Neuron (in vitro differentiated cells): Measurements from ENCODE around the gene RCAN1.

Source experiments
- H2AFZ ChIP-seq: one replicate; pipeline ENCODE4 v1.6.1; 2013; ENCODE audit warnings: low read depth, mild to moderate bottlenecking, inconsistent platforms, low read length, moderate library complexity
- H3K27me3 ChIP-seq: one replicate; pipeline ENCODE4 v1.6.1; 2013; ENCODE audit warnings: low read length; ENCODE audit not compliant: insufficient read depth
- H3K36me3 ChIP-seq: one replicate; pipeline ENCODE4 v1.6.1; 2013; ENCODE audit warnings: low read length; ENCODE audit not compliant: insufficient read depth
- H3K4me1 ChIP-seq: one replicate; pipeline ENCODE4 v1.6.1; 2013; ENCODE audit warnings: low read length; ENCODE audit not compliant: insufficient read depth
- H3K4me3 ChIP-seq: 2 replicates; pipeline ENCODE4 v1.5.1; 2013; ENCODE audit warnings: mild to moderate bottlenecking, low read length, moderate library complexity
- H3K9me3 ChIP-seq: one replicate; pipeline ENCODE4 v1.6.1; 2013; ENCODE audit warnings: low read length

Gene RCAN1

GRCh38 chr21:34639250-34639649, 24.3 kb upstream of the RCAN1 start:
- H2AFZ ChIP-seq, result no peak overlapping the region
- H3K36me3 ChIP-seq, result no peaks in the 10 kb centered on the region
- H3K9me3 ChIP-seq, result no peaks in the 10 kb centered on the region

GRCh38 chr21:34636961-34637360, 22.0 kb upstream of the RCAN1 start:
- Histone ChIP-seq H3K4me3 (no peak overlapping the region), H3K9me3 (no peaks in the 10 kb centered on the region), H2AFZ (no peak overlapping the region), H3K4me1 (no peaks in the 10 kb centered on the region), H3K27me3 (no peaks in the 10 kb centered on the region), H3K36me3 (no peaks in the 10 kb centered on the region)

More at GRCh38 chr21:34639250-34639649, 24.3 kb upstream of the RCAN1 start:
- Histone ChIP-seq H3K4me1 (no peaks in the 10 kb centered on the region), H3K27me3 (no peaks in the 10 kb centered on the region), H3K4me3 (no peak overlapping the region)

- no peaks in the 10 kb centered on the region for H3K36me3 ChIP-seq
- no peak overlapping the region for H2AFZ ChIP-seq
- H3K27me3 ChIP-seq, result no peaks in the 10 kb centered on the region
- no peaks in the 10 kb centered on the region for H3K9me3 ChIP-seq
- H3K4me1 ChIP-seq, result no peaks in the 10 kb centered on the region
- no peak overlapping the region for H3K4me3 ChIP-seq
Observed at GRCh38 chr21:34635307-34635706, 20.4 kb upstream of the RCAN1 start.

- Histone ChIP-seq H3K27me3 (no peaks in the 10 kb centered on the region), H3K9me3 (no peaks in the 10 kb centered on the region), H3K4me3 (no peak overlapping the region), H2AFZ (no peak overlapping the region), H3K36me3 (no peaks in the 10 kb centered on the region), H3K4me1 (no peaks in the 10 kb centered on the region)
Observed at GRCh38 chr21:34632498-34632897, 17.6 kb upstream of the RCAN1 start.

- Histone ChIP-seq H3K4me1 (no peaks in the 10 kb centered on the region), H2AFZ (no peak overlapping the region), H3K36me3 (no peaks in the 10 kb centered on the region), H3K9me3 (no peaks in the 10 kb centered on the region), H3K27me3 (no peaks in the 10 kb centered on the region), H3K4me3 (no peak overlapping the region)
Observed at GRCh38 chr21:34630536-34631143, 15.7 kb upstream of the RCAN1 start.

GRCh38 chr21:34626131-34626530, 11.2 kb upstream of the RCAN1 start:
- no peaks in the 10 kb centered on the region for H3K36me3 ChIP-seq
- no peaks in the 10 kb centered on the region for H3K27me3 ChIP-seq
- no peaks in the 10 kb centered on the region for H3K9me3 ChIP-seq
- no peak overlapping the region for H3K4me3 ChIP-seq
- no peak overlapping the region for H2AFZ ChIP-seq
- no peaks in the 10 kb centered on the region for H3K4me1 ChIP-seq

GRCh38 chr21:34625030-34625593, 10.2 kb upstream of the RCAN1 start:
- H3K9me3 ChIP-seq, result no peaks in the 10 kb centered on the region
- H2AFZ ChIP-seq, result no peak overlapping the region
- H3K4me3 ChIP-seq, result no peak overlapping the region
- H3K27me3 ChIP-seq, result no peaks in the 10 kb centered on the region
- H3K4me1 ChIP-seq, result peaks cover 4% of the 10 kb centered on the region
- no peaks in the 10 kb centered on the region for H3K36me3 ChIP-seq

- no peaks in the 10 kb centered on the region for H3K27me3 ChIP-seq
Observed at GRCh38 chr21:34623516-34623915, 8.6 kb upstream of the RCAN1 start.

GRCh38 chr21:34621434-34622350, 6.8 kb upstream of the RCAN1 start:
- Histone ChIP-seq H3K36me3 (no peaks in the 10 kb centered on the region), H2AFZ (no peak overlapping the region), H3K27me3 (peaks cover 7% of the 10 kb centered on the region), H3K4me1 (peaks cover 8% of the 10 kb centered on the region), H3K4me3 (no peak overlapping the region), H3K9me3 (no peaks in the 10 kb centered on the region)

More at GRCh38 chr21:34623516-34623915, 8.6 kb upstream of the RCAN1 start:
- no peaks in the 10 kb centered on the region for H3K9me3 ChIP-seq
- peaks cover 8% of the 10 kb centered on the region for H3K4me1 ChIP-seq
- no peaks in the 10 kb centered on the region for H3K36me3 ChIP-seq
- no peak overlapping the region for H3K4me3 ChIP-seq
- no peak overlapping the region for H2AFZ ChIP-seq

GRCh38 chr21:34619841-34620665, 5.1 kb upstream of the RCAN1 start:
- H3K36me3 ChIP-seq, result no peaks in the 10 kb centered on the region
- H3K4me1 ChIP-seq, result peaks cover 8% of the 10 kb centered on the region
- H2AFZ ChIP-seq, result no peak overlapping the region
- peaks cover 7% of the 10 kb centered on the region for H3K27me3 ChIP-seq
- no peaks in the 10 kb centered on the region for H3K9me3 ChIP-seq
- no peak overlapping the region for H3K4me3 ChIP-seq

GRCh38 chr21:34618941-34619340, 4.0 kb upstream of the RCAN1 start:
- no peaks in the 10 kb centered on the region for H3K36me3 ChIP-seq

GRCh38 chr21:34617753-34618339, 2.9 kb upstream of the RCAN1 start:
- Histone ChIP-seq H2AFZ (no peak overlapping the region), H3K36me3 (no peaks in the 10 kb centered on the region), H3K9me3 (no peaks in the 10 kb centered on the region), H3K4me3 (no peak overlapping the region), H3K4me1 (peaks cover 8% of the 10 kb centered on the region), H3K27me3 (peaks cover 9% of the 10 kb centered on the region)

More at GRCh38 chr21:34618941-34619340, 4.0 kb upstream of the RCAN1 start:
- H3K4me1 ChIP-seq, result peaks cover 8% of the 10 kb centered on the region
- peaks cover 7% of the 10 kb centered on the region for H3K27me3 ChIP-seq
- H3K4me3 ChIP-seq, result no peak overlapping the region
- no peak overlapping the region for H2AFZ ChIP-seq
- no peaks in the 10 kb centered on the region for H3K9me3 ChIP-seq
